Measurements from ENCODE around the gene AMBRA1.

DNA sequence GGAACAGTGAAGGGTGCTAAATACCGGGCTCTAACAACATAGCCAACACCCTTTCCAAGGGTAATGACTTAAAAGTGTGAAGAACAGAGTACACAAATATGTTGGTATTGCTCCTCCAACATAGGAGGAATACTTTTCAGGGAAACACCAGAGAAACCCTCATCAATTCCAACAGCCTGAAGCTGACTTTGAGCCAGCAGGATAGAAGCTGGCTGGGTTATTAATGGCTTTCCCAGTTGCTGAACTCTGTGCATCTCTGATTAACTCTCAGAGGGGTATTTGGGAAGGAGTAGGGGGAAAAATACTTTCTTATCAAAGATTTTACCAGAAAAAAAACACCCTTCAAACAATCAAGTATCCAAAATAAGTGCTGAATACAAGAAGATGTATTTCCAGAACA is 95.6 kb downstream of the AMBRA1 start:
- TF ChIP-seq, protein P1, sequence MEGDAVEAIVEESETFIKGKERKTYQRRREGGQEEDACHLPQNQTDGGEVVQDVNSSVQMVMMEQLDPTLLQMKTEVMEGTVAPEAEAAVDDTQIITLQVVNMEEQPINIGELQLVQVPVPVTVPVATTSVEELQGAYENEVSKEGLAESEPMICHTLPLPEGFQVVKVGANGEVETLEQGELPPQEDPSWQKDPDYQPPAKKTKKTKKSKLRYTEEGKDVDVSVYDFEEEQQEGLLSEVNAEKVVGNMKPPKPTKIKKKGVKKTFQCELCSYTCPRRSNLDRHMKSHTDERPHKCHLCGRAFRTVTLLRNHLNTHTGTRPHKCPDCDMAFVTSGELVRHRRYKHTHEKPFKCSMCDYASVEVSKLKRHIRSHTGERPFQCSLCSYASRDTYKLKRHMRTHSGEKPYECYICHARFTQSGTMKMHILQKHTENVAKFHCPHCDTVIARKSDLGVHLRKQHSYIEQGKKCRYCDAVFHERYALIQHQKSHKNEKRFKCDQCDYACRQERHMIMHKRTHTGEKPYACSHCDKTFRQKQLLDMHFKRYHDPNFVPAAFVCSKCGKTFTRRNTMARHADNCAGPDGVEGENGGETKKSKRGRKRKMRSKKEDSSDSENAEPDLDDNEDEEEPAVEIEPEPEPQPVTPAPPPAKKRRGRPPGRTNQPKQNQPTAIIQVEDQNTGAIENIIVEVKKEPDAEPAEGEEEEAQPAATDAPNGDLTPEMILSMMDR (conservative IDR thresholded peaks at IDR 0.05 in 1 of 2, IDR thresholded peaks at IDR 0.05 in 1 of 2; ENCODE audit: extremely low read depth in 1 of 2, insufficient read depth in 1 of 2, low read depth in 1 of 2, low read length in 2 of 2) = no peak
- TF ChIP-seq EZH2 (IDR thresholded peaks at IDR 0.05; ENCODE audit: borderline replicate concordance, low read length) = no peak
